ENCODE results near the gene FXR1.
"Not testable (repeated sequence)": the region's sequence is repeated elsewhere in the genome, so short reads cannot be mapped to it uniquely, and the experiment has no call there.

The FXR1 gene

DNA sequence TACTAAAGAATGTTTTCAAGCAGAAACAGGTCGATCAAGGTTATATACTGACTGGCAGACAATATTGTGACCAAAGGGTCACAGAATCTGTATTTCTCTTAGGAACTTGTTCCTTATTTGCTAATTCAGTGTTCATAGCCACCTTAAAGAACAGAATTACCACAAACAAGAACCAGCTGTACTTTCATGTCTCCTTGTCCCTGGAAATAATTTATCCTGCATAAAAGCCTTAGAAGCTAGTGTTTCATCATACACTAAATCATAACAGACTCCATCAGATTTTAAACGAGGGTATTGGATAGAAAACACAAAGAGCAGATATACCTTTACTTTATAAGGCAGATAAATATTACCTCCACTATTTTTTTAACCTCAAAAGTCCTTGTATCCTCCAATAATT is 70.7 kb downstream of the FXR1 start:
- TF ChIP-seq CTCF (conservative IDR thresholded peaks at IDR 0.05; ENCODE audit: low read length), result no peak
- H3K4me3 ChIP-seq (ENCODE audit: low read length), result no peak overlapping the region
- peak; percentile 28 for DNase-seq (ENCODE audit: low read depth)

GRCh38 chr3:180986366-180986765 is 73.9 kb downstream of the FXR1 start:
- not testable (repeated sequence) for DNase-seq (ENCODE audit: low read depth); H3K4me3 ChIP-seq (ENCODE audit: low read length)

GRCh38 chr3:180987344-180987743 is 74.9 kb downstream of the FXR1 start:
- no peak for DNase-seq (ENCODE audit: low read depth)
- no peak for TF ChIP-seq CTCF (conservative IDR thresholded peaks at IDR 0.05; ENCODE audit: low read length)
- H3K4me3 ChIP-seq (ENCODE audit: low read length), result no peak overlapping the region

DNA sequence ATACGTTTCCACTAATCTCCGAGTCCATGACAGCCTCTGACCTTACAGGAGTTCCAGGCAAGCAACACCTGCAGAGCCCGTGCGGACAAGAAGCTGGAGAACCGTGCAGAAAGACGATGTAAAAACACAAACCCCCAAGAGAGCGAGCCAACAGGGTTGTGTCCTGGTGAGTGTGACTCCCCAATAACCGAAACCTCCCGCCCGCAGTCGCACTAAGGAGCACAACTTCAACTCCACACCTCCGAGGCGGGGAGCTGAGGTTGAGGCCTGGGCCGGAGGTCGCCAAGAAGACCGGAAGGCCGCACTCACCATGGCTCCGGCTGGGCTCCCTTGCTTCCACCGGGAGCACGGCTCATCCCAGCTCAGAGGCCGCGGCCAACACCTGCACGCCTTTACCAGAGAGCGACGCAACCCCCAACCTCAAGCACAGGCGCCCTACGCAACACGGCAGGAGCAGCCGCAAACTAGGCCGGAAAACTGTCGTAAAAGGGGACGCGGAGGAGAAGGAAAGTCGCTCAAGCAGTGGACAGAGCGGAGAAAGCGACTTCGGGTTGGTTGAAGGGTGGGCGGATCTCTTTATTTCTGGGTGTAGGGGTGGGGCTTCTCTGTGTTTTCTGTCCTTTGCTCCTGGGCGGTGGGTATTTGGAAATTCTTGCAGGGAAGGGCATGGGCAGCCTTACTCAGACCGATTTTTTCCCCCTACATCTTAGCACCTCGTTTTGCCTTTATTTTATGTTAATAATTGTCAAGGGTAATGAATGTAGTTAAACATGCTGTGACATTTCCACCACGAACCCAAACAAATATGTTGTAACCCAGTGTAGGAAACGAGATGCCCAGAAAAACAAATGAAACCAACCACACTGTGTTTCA is 77.1 kb downstream of the FXR1 start, which contains the start of gene DNAJC19:
Gene DNAJC19, minus strand, starts transcription at position 446 of the 873 bp plus-strand sequence. Its CDS starts 134 bp downstream, at position 312.
- H3K4me3 ChIP-seq (ENCODE audit: low read length), result peak within 1 kb of the TSS; percentile 93
- TF ChIP-seq CTCF (conservative IDR thresholded peaks at IDR 0.05; ENCODE audit: low read length), result no peak
- DNase-seq (ENCODE audit: low read depth), result peak; percentile 97

DNA sequence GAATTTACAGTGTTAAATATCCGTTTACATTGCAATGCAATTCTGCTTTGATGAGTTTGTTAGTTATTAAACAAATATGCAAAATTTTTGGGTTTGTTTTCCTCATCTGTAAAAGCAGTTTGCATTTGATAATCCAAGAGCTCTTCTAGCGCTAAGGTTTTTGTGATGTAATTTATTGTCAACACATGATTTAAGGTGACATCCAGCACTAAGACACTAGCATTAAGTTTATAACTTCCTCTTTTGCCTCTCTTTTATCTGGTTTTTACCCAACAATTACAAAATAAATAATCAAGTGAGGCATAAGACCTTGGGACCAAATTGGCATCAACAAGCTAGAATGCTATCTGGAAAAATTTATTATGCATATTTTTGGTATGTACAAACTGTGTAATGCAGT is 78.0 kb downstream of the FXR1 start:
- peak overlapping the region; percentile 93 for H3K4me3 ChIP-seq (ENCODE audit: low read length)

GRCh38 chr3:180996415-180996932 is 84.0 kb downstream of the FXR1 start:
- TF ChIP-seq CTCF (conservative IDR thresholded peaks at IDR 0.05; ENCODE audit: low read length), result no peak
- no peak overlapping the region for H3K4me3 ChIP-seq (ENCODE audit: low read length)
- no peak for DNase-seq (ENCODE audit: low read depth)

More for the DNA sequence above, 78.0 kb downstream of the FXR1 start:
- no peak for TF ChIP-seq CTCF (conservative IDR thresholded peaks at IDR 0.05; ENCODE audit: low read length)
- DNase-seq (ENCODE audit: low read depth), result peak; percentile 10

DNA sequence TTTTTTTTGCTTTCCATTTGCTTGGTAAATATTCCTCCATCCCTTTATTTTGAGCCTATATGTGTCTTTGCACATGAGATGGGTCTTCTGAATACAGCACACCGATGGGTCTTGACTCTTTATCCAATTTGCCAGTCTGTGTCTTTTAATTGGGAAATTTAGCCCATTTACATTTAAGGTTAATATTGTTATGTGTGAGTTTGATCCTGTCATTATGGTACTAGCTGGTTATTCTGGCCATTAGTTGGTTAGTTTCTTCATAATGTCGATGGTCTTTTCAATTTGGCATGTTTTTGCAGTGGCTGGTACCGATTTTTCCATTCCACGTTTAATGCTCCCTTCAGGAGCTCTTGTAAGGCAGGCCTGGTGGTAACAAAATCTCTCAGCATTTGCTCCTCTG is 89.9 kb downstream of the FXR1 start:
- DNase-seq (ENCODE audit: low read depth); H3K4me3 ChIP-seq (ENCODE audit: low read length): not testable (repeated sequence)

DNA sequence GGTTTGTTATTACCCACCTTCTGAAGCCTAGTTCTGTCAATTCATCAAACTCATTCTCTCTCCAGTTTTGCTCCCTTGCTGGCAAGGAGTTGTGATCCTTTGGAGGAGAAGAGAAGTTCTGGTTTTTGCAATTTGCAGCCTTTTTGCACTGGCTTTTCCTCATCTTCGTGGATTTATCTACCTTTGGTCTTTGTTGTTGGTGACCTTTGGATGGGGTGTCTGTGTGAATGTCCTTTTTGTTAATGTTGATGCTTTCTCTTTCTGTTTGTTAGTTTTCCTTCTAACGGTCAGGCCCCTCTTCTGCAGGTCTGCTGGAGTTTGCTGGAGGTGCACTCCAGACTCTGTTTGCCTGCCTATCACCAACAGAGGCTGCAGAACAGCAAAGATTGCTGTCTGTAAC is 91.0 kb downstream of the FXR1 start:
- not testable (repeated sequence) for DNase-seq (ENCODE audit: low read depth); H3K4me3 ChIP-seq (ENCODE audit: low read length)

All from AG10803 (cell line).